HG02642 (cell line): ENCODE results near the gene COL17A1.

ENCODE experiments used
- ATAC-seq: cut with Tn5 transposase; IDR thresholded peaks from one replicate; pipeline ENCODE4 v1.9.1; 2021; ENCODE audit warnings: mild to moderate bottlenecking; ENCODE audit not compliant: unreplicated experiment, poor library complexity

The COL17A1 gene

GRCh38 chr10:104099269-104099668, 13.6 kb upstream of the COL17A1 start:
- no peak for ATAC-seq

GRCh38 chr10:104098358-104098925, 12.8 kb upstream of the COL17A1 start:
- ATAC-seq, result no peak

DNA sequence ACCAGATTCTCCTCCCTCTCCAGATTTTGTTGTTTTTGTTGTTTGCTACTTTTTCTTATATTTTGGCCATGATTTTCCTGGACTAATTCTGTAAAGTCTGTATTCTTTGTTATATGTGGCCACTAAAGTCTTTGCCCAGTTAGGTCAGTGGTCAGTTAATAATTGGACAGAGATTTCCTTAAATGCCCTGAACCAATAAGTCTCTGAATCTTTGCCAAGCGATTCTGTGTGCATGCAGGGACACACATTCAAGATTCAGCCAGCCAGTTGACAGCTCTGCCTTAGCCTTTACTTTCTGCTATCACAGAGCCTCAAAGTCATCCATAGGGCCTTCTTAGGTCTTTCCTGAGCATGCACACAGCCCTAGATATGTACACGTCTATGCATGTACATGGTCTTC, 11.0 kb upstream of the COL17A1 start:
- ATAC-seq, result no peak

- no peak for ATAC-seq
Measured at GRCh38 chr10:104092749-104093148, 7.1 kb upstream of the COL17A1 start.

DNA sequence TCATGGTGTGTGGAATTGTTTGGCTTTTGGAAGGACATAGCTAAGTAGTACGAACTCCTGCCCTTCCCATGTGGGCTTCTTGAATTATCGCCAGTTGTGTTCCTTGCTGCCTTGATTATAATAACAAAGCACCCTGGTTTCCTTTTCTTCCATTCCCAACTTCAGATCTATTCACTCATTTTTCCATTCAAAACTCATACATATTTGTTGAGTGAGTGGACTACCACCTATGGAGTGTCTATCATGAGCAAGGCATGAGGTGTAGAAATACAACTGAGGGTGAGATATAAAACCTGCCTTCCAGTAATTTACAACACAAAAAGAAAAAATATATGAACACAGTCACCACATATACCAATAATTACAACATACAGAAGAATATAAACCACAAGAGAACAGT, 4.9 kb upstream of the COL17A1 start:
- no peak for ATAC-seq

DNA sequence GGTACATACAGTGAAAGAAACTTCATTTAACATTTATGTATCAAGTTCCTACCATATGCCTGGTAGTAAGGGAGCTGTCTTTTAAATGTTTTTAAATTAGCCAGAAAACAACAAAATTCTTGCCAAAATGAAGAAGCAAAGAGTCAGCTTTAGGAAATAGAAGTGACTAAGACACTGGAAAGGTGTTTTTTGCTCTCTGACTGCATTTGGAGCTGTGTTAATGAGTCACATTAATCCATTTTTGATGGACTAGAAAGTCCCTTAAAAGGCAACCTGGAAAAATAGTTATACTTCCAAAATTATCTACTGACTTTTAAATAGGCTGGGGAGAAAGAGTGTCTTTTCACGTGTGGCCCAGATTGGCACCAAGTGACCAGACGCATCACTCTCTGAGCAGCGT, 3.9 kb upstream of the COL17A1 start:
- no peak for ATAC-seq

DNA sequence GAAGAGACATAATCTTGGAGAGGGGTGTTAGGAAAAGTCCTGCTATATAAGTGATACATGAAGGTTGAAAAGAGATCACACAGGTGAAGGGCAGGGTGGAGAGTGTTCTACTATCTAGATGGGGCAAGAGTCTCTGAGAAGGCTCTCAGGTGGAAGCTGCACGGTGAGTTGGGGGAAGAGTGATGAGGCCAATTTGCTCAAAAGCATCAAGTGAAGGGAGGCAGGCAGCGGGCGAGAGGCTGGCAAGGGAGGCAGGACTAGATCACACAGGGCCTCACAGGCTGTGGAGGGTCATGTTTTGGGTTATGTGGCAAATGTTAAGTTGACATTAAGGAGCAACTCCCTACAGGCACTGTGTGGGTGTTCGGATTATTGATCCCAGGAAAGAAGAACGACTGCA, 2.6 kb upstream of the COL17A1 start:
- no peak for ATAC-seq

DNA sequence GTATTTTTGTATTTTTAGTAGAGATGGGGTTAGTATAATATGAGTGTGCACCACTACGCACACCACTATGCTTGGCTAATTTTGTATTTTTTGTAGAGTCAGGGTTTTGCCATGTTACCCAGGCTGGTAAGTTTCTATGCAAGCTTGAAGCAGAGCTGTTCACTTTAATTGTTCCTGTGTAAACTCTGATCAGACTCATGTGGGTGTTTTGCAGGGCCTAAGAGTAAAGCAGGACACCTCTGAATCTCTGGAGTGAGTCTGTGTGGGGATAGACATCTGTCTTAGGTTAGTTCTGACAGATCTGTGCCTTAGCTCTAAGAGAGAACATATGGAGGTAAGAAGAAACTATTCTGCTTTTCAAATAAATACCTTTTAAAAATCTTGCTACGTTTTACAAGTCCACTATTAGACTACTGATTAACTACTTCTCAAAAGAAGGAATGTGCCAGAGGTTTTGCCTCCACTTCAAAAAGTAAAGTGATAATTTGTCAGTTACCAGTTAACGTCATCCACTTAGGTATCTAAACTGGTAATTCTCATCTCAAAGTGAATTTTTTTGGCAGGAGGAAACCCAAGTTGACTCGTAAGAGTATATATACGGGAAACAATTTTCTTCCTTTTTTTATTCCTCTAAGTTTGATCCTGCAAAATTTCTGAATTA, 1.1 kb downstream of the COL17A1 start:
- no peak for ATAC-seq

GRCh38 chr10:104081998-104082397, 3.7 kb downstream of the COL17A1 start:
- no peak for ATAC-seq

- no peak for ATAC-seq
Measured at GRCh38 chr10:104080762-104081161, 4.9 kb downstream of the COL17A1 start.

DNA sequence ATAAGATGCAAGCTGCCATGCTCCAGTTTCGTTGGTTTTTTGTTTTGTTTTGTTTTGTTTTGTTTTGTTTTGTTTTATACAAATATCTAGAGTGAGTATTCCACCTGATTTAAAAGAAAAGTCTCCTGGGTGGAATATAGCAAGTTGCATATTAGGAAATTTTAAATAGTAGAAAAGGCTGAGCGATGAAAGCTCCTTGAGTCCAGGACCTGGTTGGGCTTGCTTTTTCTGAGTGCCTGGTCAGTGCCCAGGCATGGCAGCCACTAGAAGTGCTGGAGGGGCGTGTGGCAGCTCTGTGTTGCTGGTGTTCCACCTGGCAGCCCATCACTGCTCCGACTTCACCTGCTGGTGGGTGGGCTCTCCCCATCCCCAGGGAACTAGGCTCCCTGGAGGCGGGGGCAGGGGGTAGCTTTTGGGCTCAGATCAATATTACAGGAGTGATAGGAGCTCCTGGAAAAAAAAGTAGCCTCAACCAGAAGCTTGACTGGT, 8.0 kb downstream of the COL17A1 start:
- ATAC-seq, result no peak

- ATAC-seq, result no peak
Measured at GRCh38 chr10:104077247-104077646, 8.4 kb downstream of the COL17A1 start.

DNA sequence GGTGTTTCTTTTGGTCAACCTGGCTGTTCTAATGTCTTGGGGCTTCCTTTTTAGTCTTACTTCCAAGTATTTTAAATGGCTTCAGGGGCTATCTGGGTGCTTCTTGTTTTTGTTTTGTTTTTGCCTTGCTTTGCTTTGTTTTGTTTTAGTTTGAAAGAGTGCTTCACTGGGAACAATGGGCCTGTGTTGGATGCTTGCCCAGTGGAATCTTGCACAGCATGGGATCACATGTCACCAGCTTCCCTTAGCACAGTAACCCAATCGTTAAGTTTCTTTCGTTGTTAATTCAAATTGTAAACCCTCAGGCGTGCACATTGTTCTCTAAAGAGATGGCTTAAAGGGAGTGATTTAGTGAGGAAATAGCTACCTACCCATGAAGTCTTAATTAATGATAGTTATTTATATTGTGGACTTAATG, 8.9 kb downstream of the COL17A1 start:
- ATAC-seq, result no peak

DNA sequence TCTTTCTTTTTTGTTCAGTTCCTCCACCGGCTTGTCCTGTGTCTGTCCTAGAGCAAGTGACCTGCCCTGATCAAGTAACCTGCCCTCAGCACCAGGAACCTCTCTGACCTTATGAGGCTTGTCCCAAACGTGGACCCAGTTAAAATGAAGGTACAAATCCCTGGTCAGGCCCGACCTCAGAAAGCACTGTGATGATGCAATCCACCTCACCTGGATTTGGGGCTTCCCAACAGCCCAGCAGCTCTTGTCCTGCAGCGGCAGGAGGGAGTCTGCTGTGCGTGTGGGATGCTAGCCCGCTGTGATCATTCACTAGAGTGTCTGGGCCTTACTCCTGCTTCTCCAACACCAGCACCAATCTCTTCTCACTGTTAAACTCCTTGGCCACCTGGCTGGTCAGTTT, 11.2 kb downstream of the COL17A1 start:
- no peak for ATAC-seq

DNA sequence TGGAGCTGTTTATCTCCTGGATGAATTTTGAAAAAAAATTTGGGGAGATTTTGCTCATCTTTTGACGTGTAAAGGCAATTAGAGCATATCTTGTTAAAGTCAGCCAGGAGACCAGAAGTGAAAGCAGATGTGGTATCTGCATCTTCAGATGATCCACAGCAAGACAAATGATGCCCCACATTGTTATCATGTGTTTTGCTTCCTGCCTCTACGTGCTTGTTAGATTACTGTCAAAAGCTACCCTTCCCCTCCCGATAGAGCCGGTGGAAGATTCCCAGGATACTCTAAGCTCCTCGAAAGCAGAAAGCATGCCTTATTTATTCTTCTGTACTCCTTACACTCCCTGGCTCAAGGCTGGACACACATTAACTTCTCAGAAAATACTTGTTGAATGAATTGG, 12.9 kb downstream of the COL17A1 start:
- no peak for ATAC-seq

GRCh38 chr10:104069613-104070012, 16.1 kb downstream of the COL17A1 start:
- ATAC-seq, result no peak

- no peak for ATAC-seq
Measured at GRCh38 chr10:104067525-104067924, 18.2 kb downstream of the COL17A1 start.

- ATAC-seq, result no peak
Measured at GRCh38 chr10:104066945-104067344, 18.7 kb downstream of the COL17A1 start.

GRCh38 chr10:104065748-104066147, 19.9 kb downstream of the COL17A1 start:
- ATAC-seq, result no peak

DNA sequence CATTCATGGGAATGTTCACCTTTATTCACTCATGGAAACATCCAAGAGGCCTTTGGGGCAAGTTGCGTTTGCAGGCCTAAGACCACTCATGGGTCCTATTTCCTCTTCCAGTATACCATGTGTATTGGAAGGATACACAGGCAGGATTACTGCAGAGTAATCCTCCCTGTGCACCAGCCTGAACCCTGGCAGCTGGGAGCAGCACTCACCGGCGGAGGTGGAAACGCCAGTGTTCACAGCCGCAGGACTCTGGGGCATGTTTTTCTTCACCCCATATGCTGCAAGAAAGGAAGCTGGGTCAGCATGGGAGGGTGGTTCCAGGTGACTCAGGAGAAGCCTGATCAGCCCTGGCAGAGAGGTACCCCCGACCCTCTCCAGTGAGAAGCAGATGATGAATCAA, 24.5 kb downstream of the COL17A1 start:
- ATAC-seq, result no peak

DNA sequence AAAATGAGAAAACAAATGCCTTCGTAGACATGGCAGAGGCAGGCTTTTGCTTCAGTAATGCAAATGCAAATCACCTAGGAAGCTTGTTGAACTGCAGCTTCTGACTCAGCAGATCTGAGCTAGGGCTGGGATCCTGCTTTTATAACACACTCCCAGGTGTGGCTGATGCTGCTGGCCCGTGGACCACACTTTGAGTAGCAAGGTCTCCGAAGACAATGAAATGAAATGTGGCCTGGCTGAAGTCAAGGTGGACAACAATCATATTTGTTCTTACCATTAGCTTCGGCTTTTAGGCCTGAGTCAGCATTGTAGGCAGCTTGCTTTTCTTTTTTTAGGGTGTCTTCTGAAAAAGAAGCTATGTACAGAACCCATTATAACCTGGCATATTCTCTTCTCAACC, 26.3 kb downstream of the COL17A1 start:
- no peak for ATAC-seq

DNA sequence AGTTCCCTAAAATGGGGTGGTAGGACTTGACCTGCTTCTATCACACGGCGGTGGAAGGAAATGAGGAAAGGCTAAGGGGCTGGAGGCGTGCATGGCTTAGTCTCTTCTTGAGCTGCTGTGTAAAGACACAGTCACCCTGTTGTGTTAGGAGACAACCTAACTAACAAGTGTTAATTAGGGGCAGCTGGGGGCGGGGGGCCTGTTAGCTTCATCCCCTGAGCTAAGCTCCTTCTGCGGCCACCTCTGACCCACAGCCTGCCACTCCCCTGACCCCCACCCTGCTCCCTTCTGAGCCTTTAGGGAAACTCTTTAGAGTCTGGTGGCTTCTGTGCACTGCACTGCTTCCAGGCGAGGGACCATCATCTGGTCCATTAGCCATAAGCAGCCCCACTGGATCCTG, 28.0 kb downstream of the COL17A1 start:
- no peak for ATAC-seq
